Adrenal gland (tissue), 5 donors: ENCODE measurements around the gene TAF4.
"Not testable (repeated sequence)": the region's sequence is repeated elsewhere in the genome, so short reads cannot be mapped to it uniquely, and the experiment has no call there.

Experiments
- POLR2A ChIP-seq, 2 donors: fragments of 450-650 bp; IDR thresholded peaks; one replicate each; pipeline ENCODE4 v1.6.1; 2017; ENCODE audit warnings: antibody characterized with exemption in 2 of 2, mild to moderate bottlenecking in 2 of 2, moderate library complexity in 1 of 2
- TF ChIP-seq, protein P1 (sequence below), 6 experiments: fragments of 450-650 bp in 4 of 6; fragments of 200-600 bp in 2 of 6; sonication (generic) in 1 of 6; IDR thresholded peaks; 1 replicate in 5 of 6; 2 replicates in 1 of 6; pipeline versions ENCODE4 v1.5.1 to v1.8.0; 2016 to 2021; ENCODE audit warnings: antibody characterized with exemption in 6 of 6, mild to moderate bottlenecking in 2 of 6, moderate library complexity in 1 of 6
- donor health status: DM: no; HTN: no; CAD: no.

DNA sequence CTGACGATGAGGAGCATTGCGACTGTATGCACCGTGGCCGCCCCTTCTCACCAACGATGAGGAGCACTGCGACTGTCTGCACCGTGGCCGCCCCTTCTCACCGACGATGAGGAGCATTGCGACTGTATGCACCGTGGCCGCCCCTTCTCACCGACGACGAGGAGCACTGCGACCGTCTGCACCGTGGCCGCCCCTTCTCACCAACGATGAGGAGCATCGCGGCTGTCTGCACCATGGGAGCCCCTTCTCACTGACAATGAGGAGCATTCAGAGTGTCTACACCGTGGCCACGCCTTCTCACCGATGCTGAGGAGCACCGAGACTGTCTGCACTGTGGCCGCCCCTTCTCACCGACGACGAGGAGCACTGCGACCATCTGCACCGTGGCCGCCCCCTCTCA, 120.7 kb downstream of the TAF4 start:
- TF ChIP-seq, protein P1, sequence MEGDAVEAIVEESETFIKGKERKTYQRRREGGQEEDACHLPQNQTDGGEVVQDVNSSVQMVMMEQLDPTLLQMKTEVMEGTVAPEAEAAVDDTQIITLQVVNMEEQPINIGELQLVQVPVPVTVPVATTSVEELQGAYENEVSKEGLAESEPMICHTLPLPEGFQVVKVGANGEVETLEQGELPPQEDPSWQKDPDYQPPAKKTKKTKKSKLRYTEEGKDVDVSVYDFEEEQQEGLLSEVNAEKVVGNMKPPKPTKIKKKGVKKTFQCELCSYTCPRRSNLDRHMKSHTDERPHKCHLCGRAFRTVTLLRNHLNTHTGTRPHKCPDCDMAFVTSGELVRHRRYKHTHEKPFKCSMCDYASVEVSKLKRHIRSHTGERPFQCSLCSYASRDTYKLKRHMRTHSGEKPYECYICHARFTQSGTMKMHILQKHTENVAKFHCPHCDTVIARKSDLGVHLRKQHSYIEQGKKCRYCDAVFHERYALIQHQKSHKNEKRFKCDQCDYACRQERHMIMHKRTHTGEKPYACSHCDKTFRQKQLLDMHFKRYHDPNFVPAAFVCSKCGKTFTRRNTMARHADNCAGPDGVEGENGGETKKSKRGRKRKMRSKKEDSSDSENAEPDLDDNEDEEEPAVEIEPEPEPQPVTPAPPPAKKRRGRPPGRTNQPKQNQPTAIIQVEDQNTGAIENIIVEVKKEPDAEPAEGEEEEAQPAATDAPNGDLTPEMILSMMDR (IDR thresholded peaks at IDR 0.05) = not testable (repeated sequence)
- TF ChIP-seq POLR2A (IDR thresholded peaks at IDR 0.05) = not testable (repeated sequence)
